HEK293 (cell line): ENCODE measurements around the gene ADCY4.

Experiments
- CTCF ChIA-PET: fragments of 350-600 bp; formaldehyde crosslinking; extraction: SDS; loops from one replicate; lab custom pipeline; 2021; ENCODE audit warnings: antibody characterized with exemption; lab: Yijun Ruan, JAX
- POLR2A ChIA-PET: fragments of 300-600 bp; formaldehyde crosslinking; extraction: SDS; loops from one replicate; lab custom pipeline; 2020; ENCODE audit warnings: antibody characterized with exemption, inconsistent platforms; lab: Yijun Ruan, JAX
- H3K27ac ChIP-seq: fragments of 200-500 bp; sonication (Bioruptor generic); 2 replicates; pipeline ENCODE4 v1.5.1; 2014; ENCODE audit warnings: low read depth, low read length, control low read depth, inconsistent platforms; ENCODE audit errors: extremely low read depth
- H3K36me3 ChIP-seq, 2 experiments: fragments of 200-500 bp in 1 of 2; sonication (Bioruptor generic) in 1 of 2; 1 replicate in 1 of 2; 2 replicates in 1 of 2; pipeline ENCODE4 v1.5.1; 2014 to 2017; ENCODE audit warnings: inconsistent platforms in 2 of 2, low read length in 2 of 2; ENCODE audit not compliant: control insufficient read depth in 2 of 2, insufficient read depth in 1 of 2
- H3K4me1 ChIP-seq: fragments of 200-500 bp; sonication (Bioruptor generic); 2 replicates; pipeline ENCODE4 v1.5.1; 2014; ENCODE audit warnings: mild to moderate bottlenecking, low read length, inconsistent platforms; ENCODE audit not compliant: control insufficient read depth, insufficient read depth
- H3K4me3 ChIP-seq: 2 replicates; pipeline ENCODE4 v1.5.1; 2011; ENCODE audit warnings: low read depth, mild to moderate bottlenecking, control low read depth, low read length, moderate library complexity
- H3K9me3 ChIP-seq: fragments of 200-500 bp; sonication (Bioruptor generic); 2 replicates; pipeline ENCODE4 v1.5.1; 2014; ENCODE audit warnings: low read depth, low read length, inconsistent platforms; ENCODE audit not compliant: control insufficient read depth, insufficient read depth
- BCL11A ChIP-seq: fragments of 450-650 bp; formaldehyde crosslinking; IDR thresholded peaks from 2 replicates; pipeline ENCODE4 v1.5.1; 2016; ENCODE audit warnings: low read depth, missing biosample characterization, missing genetic modification characterization
- BCL6B ChIP-seq: fragments of 450-650 bp; formaldehyde crosslinking; IDR thresholded peaks from 2 replicates; pipeline ENCODE4 v1.5.1; 2017; ENCODE audit warnings: missing biosample characterization, missing genetic modification characterization
- EGR2 ChIP-seq: fragments of 450-650 bp; formaldehyde crosslinking; IDR thresholded peaks from 2 replicates; pipeline ENCODE4 v1.5.1; 2016; ENCODE audit warnings: low read depth, missing biosample characterization, missing genetic modification characterization
- HIC1 ChIP-seq: fragments of 450-650 bp; formaldehyde crosslinking; IDR thresholded peaks from 2 replicates; pipeline ENCODE4 v1.5.1; 2016; ENCODE audit warnings: missing biosample characterization, missing genetic modification characterization
- HOXD13 ChIP-seq: sonication (generic); formaldehyde crosslinking; IDR thresholded peaks from 2 replicates; pipeline ENCODE4 v1.8.0; 2022; ENCODE audit warnings: missing genetic modification reagents, borderline replicate concordance
- KLF1 ChIP-seq: fragments of 450-650 bp; formaldehyde crosslinking; IDR thresholded peaks from 2 replicates; pipeline ENCODE4 v1.5.1; 2016; ENCODE audit warnings: missing biosample characterization, missing genetic modification characterization
- MYNN ChIP-seq: fragments of 450-650 bp; formaldehyde crosslinking; IDR thresholded peaks from 2 replicates; pipeline ENCODE4 v1.5.1; 2016; ENCODE audit warnings: missing biosample characterization, missing genetic modification characterization, borderline replicate concordance
- SETDB1 ChIP-seq: IDR thresholded peaks from one replicate; pipeline ENCODE4 v1.6.1; 2017; ENCODE audit warnings: mild to moderate bottlenecking, low read length, moderate library complexity, mixed read lengths; ENCODE audit not compliant: insufficient read length
- YY1 ChIP-seq: fragments of 450-650 bp; formaldehyde crosslinking; IDR thresholded peaks from 2 replicates; pipeline ENCODE4 v1.5.1; 2018; ENCODE audit warnings: missing biosample characterization, missing genetic modification characterization
- ZBTB11 ChIP-seq: fragments of 450-650 bp; formaldehyde crosslinking; conservative IDR thresholded peaks from 2 replicates; pipeline ENCODE4 v1.5.1; 2016; ENCODE audit warnings: low read depth, missing biosample characterization, missing genetic modification characterization
- ZBTB21 ChIP-seq: fragments of 450-650 bp; formaldehyde crosslinking; IDR thresholded peaks from 2 replicates; pipeline ENCODE4 v1.5.1; 2017; ENCODE audit warnings: missing biosample characterization, missing genetic modification characterization
- ZBTB48 ChIP-seq: fragments of 450-650 bp; formaldehyde crosslinking; IDR thresholded peaks from 2 replicates; pipeline ENCODE4 v1.5.1; 2016; ENCODE audit warnings: missing biosample characterization, missing genetic modification characterization
- ZFHX2 ChIP-seq: fragments of 450-650 bp; formaldehyde crosslinking; conservative IDR thresholded peaks from 2 replicates; pipeline ENCODE4 v1.5.1; 2016; ENCODE audit warnings: missing biosample characterization, missing genetic modification characterization
- ZFP41 ChIP-seq: fragments of 450-650 bp; formaldehyde crosslinking; IDR thresholded peaks from 2 replicates; pipeline ENCODE4 v1.5.1; 2016; ENCODE audit warnings: missing biosample characterization, missing genetic modification characterization, borderline replicate concordance
- ZIC2 ChIP-seq: fragments of 450-650 bp; formaldehyde crosslinking; IDR thresholded peaks from 2 replicates; pipeline ENCODE4 v1.5.1; 2016; ENCODE audit warnings: missing biosample characterization, missing genetic modification characterization
- ZNF133 ChIP-seq: fragments of 450-650 bp; formaldehyde crosslinking; IDR thresholded peaks from 2 replicates; pipeline ENCODE4 v1.5.1; 2016; ENCODE audit warnings: missing biosample characterization, missing genetic modification characterization
- ZNF202 ChIP-seq: fragments of 450-650 bp; formaldehyde crosslinking; IDR thresholded peaks from 2 replicates; pipeline ENCODE4 v1.5.1; 2016; ENCODE audit warnings: missing biosample characterization, missing genetic modification characterization, borderline replicate concordance
- ZNF335 ChIP-seq: fragments of 450-650 bp; formaldehyde crosslinking; conservative IDR thresholded peaks from 2 replicates; pipeline ENCODE4 v1.5.1; 2016; ENCODE audit warnings: missing biosample characterization, missing genetic modification characterization
- ZNF366 ChIP-seq: fragments of 450-650 bp; formaldehyde crosslinking; conservative IDR thresholded peaks from 2 replicates; pipeline ENCODE4 v1.5.1; 2016; ENCODE audit warnings: missing biosample characterization, missing genetic modification characterization
- ZNF426 ChIP-seq: fragments of 450-650 bp; formaldehyde crosslinking; IDR thresholded peaks from 2 replicates; pipeline ENCODE4 v1.5.1; 2017; ENCODE audit warnings: missing biosample characterization, missing genetic modification characterization, mild to moderate bottlenecking, inconsistent platforms, moderate library complexity
- ZNF561 ChIP-seq: fragments of 450-650 bp; IDR thresholded peaks from 2 replicates; pipeline ENCODE4 v1.5.1; 2018; ENCODE audit warnings: missing biosample characterization, missing genetic modification characterization, borderline replicate concordance
- ZNF600 ChIP-seq: fragments of 450-650 bp; formaldehyde crosslinking; IDR thresholded peaks from 2 replicates; pipeline ENCODE4 v1.5.1; 2016; ENCODE audit warnings: missing biosample characterization, missing genetic modification characterization
- ZNF623 ChIP-seq: fragments of 450-650 bp; formaldehyde crosslinking; IDR thresholded peaks from 2 replicates; pipeline ENCODE4 v1.5.1; 2016; ENCODE audit warnings: missing biosample characterization, missing genetic modification characterization
- ZNF624 ChIP-seq: fragments of 450-650 bp; formaldehyde crosslinking; IDR thresholded peaks from 2 replicates; pipeline ENCODE4 v1.5.1; 2017; ENCODE audit warnings: missing biosample characterization, missing genetic modification characterization
- ZNF768 ChIP-seq: fragments of 450-650 bp; formaldehyde crosslinking; IDR thresholded peaks from 2 replicates; pipeline ENCODE4 v1.5.1; 2018; ENCODE audit warnings: missing biosample characterization, mild to moderate bottlenecking, missing genetic modification characterization
- ZNF777 ChIP-seq: fragments of 450-650 bp; formaldehyde crosslinking; IDR thresholded peaks from 2 replicates; pipeline ENCODE4 v1.5.1; 2017; ENCODE audit warnings: missing biosample characterization, missing genetic modification characterization, borderline replicate concordance
- TF ChIP-seq, protein P1 (sequence below): fragments of 450-650 bp; formaldehyde crosslinking; IDR thresholded peaks from 2 replicates; pipeline ENCODE4 v1.5.0; 2017; ENCODE audit warnings: missing biosample characterization, missing genetic modification characterization, borderline replicate concordance

ADCY4 gene

GRCh38 chr14:24317141-24317928 lies 17.5 kb downstream of the ADCY4 start (continued):
- TF ChIP-seq YY1 (no peak), ZBTB21 (tag by site-specific recombination) (peak; percentile 24; the same call in 1 of the 2 replicates), BCL6B (tag by site-specific recombination) (peak; percentile 46; the same call in 1 of the 2 replicates), ZNF133 (no peak), ZNF600 (tag by site-specific recombination) (peak; percentile 60; the same call in 1 of the 2 replicates), SETDB1 (no peak), ZNF768 (no peak), ZNF366 (tag by site-specific recombination) (0 out of 2 replicates have a peak, but pooled peaks have one; percentile 33), KLF1 (peak; percentile 25), ZBTB48 (no peak), ZNF335 (tag by site-specific recombination) (peak; percentile 46; the same call in 1 of the 2 replicates), ZNF624 (tag by site-specific recombination) (no peak), BCL11A (tag by site-specific recombination) (no peak), ZIC2 (no peak), ZNF623 (tag by site-specific recombination) (no peak), ZNF426 (tag by site-specific recombination) (no peak), ZBTB11 (tag by site-specific recombination) (no peak), ZNF202 (tag by site-specific recombination) (no peak), MYNN (tag by site-specific recombination) (no peak), HOXD13 (CRISPR knock-in tag) (no peak)

DNA sequence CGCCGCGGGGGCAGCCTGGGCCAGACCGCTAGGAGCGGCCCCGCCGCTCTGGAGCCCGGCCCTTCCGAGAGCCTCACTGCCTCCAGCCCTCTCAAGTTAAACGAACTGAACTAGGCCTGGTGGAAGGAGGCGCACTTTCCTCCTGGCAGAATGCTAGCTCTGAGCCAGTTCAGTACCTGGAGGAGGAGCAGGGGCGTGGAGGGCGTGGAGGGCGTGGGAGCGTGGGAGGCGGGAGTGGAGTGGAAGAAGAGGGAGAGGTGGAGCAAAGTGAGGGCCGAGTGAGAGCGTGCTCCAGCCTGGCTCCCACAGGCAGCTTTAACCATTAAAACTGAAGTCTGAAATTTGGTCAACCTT lies 18.3 kb downstream of the ADCY4 start:
- Histone ChIP-seq H3K4me3 (no peak overlapping the region), H3K27ac (no peak overlapping the region), H3K36me3 (peaks cover 0 to 16% of the 10 kb centered on the region in 2 experiments; a peak in 1 of 3 replicates), H3K9me3 (no peaks in the 10 kb centered on the region), H3K4me1 (no peaks in the 10 kb centered on the region)
- CTCF ChIA-PET: interaction anchor here (0.7 to 1.5 kb wide), 3 partner anchors 8 to 73 kb away, joined by 3 to 7 read pairs (median 5); partner anchors contain the start of genes CIDEB and TINF2
- POLR2A ChIA-PET: interaction anchor here (0.7 kb wide), 1 partner anchor 45 kb away, joined by 3 read pairs; the partner anchor contains the start of gene RABGGTA
- TF ChIP-seq ZFHX2 (peak; percentile 90), ZNF561 (tag by site-specific recombination) (no peak), KLF1 (peak; percentile 95), EGR2 (tag by site-specific recombination) (peak; percentile 85), ZFP41 (tag by site-specific recombination) (no peak), HIC1 (tag by site-specific recombination) (no peak), ZNF624 (tag by site-specific recombination) (no peak), ZNF777 (no peak)
- TF ChIP-seq, protein P1, sequence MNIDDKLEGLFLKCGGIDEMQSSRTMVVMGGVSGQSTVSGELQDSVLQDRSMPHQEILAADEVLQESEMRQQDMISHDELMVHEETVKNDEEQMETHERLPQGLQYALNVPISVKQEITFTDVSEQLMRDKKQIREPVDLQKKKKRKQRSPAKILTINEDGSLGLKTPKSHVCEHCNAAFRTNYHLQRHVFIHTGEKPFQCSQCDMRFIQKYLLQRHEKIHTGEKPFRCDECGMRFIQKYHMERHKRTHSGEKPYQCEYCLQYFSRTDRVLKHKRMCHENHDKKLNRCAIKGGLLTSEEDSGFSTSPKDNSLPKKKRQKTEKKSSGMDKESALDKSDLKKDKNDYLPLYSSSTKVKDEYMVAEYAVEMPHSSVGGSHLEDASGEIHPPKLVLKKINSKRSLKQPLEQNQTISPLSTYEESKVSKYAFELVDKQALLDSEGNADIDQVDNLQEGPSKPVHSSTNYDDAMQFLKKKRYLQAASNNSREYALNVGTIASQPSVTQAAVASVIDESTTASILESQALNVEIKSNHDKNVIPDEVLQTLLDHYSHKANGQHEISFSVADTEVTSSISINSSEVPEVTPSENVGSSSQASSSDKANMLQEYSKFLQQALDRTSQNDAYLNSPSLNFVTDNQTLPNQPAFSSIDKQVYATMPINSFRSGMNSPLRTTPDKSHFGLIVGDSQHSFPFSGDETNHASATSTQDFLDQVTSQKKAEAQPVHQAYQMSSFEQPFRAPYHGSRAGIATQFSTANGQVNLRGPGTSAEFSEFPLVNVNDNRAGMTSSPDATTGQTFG (tag by site-specific recombination): no peak
